ENCODE data around the gene BSG.
"Not testable (repeated sequence)": the region's sequence is repeated elsewhere in the genome, so short reads cannot be mapped to it uniquely, and the experiment has no call there.

The BSG gene

DNA sequence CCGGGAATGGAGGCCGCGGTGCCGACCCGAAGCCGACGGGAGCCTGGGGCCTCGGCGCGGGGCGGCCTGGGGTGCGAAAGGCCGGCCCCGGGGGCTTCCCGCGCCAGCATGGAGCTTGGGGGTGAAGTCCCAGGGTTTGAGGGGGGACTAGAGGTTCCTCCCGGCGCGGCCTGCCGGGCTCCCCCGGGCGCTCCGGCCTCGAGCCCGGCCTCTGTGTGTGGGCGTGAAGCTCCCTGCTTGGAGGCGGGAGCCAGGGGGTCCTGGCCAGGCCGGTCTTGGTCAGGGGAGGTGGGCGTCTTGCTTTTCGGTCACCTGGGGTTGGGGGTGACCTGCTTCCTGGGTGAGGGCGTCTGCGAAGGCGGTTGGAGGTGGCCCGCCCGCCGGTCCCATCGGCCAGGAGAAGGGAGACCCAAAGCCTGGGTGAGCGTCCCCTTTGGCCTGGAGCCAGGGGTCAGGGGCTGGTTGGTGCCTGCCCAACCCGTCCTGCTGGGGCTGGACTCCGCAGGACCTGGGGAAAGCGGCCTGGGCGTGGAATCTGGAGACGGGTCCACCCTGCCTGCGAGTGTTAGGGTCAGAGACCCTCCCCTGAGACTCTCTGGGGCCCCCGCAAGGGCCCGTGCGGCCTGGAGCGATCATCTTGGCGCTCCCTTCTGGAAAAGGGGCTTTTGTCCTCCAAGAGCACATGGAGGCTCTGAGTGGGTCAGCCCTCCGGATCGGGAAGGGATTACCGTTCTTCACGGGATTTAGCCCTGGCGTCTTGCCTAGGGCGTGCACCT lies 535 bp downstream of the BSG start:
- DNase-seq (ENCODE audit: low read depth), result no peak

GRCh38 chr19:573519-573825 lies 1.1 kb downstream of the BSG start:
- DNase-seq (ENCODE audit: low read depth), result no peak

- DNase-seq (ENCODE audit: low read depth), result no peak
Observed at GRCh38 chr19:574658-575526, 2.5 kb downstream of the BSG start.

DNA sequence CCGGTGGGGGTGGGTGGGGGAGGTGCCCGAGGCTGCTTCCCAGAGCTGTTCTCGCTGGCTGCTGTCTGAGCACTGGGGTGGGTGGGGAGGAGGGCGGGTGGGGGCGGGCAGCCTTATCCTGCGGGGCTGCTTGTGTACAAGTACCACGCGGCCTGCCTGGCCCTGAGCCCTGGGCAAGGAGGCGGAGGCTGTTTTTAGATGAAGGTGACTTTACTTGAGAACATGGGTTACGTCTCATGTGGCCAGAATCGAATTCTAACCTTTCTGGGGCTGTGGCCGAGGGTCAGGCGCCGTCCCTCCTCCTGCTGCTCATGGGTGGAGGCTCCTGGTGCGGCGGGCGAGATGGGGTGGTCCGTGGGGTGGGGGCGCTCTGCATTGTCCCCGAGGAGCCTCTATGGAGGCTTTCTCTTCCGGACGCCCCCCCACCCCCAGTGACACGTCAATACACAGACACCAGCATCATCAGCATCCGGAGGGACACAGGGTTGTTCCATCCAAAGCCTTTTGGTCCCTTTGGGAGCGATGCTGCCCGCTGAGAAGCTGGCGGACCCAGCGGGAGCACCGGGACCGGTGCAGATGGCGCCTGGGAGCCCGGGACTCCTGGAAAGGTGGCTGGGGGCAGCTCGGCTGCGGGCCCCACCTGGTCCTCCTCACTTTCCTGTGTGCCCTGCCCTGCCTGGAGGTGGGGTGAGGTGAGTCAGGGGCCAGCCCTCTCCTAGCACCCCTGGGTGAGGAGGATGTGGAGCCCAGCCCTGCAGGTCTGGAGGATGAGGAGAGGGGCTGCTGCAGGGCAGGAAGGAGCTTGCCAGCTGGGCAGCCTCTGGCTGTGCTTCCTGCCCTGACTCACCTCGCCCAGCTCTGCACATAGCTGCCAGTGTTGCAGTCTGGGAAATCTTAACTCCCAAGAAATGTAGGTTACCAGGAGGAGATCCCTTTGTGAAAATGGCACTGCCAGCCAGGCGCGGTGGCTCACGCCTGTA lies 3.4 kb downstream of the BSG start:
- DNase-seq (ENCODE audit: low read depth), result no peak

GRCh38 chr19:576768-577438 lies 4.5 kb downstream of the BSG start:
- no peak for DNase-seq (ENCODE audit: low read depth)

DNA sequence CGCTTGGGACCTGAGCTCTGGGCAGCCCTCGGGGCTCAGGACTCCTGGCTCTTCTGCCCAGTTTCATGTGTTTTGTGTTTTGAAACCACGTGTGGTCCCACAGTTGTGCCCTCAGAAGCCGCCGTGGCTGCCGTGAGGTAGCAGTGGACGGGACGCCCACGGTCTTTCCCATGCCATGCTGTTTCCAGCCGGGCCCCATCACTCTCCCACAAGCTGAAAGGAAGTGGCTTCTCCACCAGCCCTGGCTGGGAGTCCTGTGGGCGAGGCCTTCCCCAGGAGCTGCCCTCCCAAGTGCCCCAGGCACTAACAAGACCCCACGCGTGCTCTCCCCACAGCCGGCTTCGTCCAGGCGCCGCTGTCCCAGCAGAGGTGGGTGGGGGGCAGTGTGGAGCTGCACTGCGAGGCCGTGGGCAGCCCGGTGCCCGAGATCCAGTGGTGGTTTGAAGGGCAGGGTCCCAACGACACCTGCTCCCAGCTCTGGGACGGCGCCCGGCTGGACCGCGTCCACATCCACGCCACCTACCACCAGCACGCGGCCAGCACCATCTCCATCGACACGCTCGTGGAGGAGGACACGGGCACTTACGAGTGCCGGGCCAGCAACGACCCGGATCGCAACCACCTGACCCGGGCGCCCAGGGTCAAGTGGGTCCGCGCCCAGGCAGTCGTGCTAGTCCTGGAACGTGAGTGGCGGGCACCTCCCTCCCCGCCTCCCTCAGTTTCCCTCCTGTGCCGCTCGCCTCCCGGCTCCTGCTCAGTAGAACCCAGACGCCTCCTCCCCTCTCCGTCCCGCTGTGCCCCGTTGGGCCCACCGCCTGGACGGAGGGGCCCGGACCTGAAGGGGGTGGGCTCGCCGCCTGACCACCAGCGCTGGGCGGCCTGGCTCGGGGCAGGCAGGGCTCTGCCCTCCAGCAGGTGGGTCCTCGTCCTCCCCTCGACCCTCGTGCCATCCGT lies 5.3 kb downstream of the BSG start:
- DNase-seq (ENCODE audit: low read depth), result no peak

DNA sequence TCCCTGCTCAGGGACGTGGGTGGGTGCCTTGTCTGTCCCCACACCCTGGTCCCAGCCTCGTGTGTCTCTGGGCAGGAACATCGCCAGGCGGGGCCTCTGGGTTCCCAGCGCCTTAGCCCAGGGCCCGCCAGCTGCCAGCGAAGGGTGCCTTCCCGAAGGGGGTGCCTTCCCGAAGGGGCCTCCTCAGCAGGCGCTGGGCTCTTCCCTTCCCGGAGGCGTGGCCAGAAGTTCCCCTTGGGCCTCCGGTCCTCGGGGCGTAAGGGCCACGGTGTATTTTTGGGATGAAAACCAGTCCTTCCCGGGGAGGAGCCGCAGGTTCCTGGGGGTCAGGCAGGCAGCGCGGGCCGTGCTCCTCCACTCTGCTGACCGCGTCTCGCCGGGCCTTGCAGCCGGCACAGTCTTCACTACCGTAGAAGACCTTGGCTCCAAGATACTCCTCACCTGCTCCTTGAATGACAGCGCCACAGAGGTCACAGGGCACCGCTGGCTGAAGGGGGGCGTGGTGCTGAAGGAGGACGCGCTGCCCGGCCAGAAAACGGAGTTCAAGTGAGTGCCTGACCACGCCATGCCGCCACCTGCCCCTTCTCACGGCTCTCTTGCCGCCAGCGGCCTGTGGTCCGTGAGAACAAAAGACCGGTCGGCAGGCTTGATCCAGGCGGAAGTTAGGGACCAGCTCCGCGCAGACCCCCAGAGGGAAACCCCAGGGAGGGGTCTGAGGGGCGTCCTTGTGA lies 6.9 kb downstream of the BSG start:
- DNase-seq (ENCODE audit: low read depth), result no peak

GRCh38 chr19:579842-580155 lies 7.4 kb downstream of the BSG start:
- no peak for DNase-seq (ENCODE audit: low read depth)

DNA sequence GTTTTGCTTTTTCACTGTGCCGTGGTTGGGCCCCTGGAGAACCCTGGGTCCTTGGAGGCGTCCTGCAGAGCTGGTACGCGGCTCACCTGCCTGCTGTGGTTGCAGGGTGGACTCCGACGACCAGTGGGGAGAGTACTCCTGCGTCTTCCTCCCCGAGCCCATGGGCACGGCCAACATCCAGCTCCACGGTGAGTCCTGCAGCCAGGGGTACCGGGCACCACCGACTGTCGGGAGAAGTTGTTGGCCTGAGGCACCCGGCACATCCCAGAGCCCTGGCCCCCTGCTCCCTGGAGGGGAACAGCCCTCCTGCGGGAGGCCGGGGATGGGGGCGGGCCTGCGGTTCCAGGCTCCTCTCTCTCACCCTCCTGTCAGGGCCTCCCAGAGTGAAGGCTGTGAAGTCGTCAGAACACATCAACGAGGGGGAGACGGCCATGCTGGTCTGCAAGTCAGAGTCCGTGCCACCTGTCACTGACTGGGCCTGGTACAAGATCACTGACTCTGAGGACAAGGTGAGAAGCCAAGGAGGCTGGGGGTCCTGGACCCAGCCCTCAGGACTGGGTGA lies 8.0 kb downstream of the BSG start:
- no peak for DNase-seq (ENCODE audit: low read depth)

- DNase-seq (ENCODE audit: low read depth), result no peak
Observed at GRCh38 chr19:581399-582111, 9.2 kb downstream of the BSG start.

- no peak for DNase-seq (ENCODE audit: low read depth)
Observed at GRCh38 chr19:582497-583197, 10.3 kb downstream of the BSG start.

- no peak for DNase-seq (ENCODE audit: low read depth)
Observed at GRCh38 chr19:583198-583967, 11.0 kb downstream of the BSG start.

GRCh38 chr19:583968-584239 lies 11.5 kb downstream of the BSG start:
- no peak for DNase-seq (ENCODE audit: low read depth)

GRCh38 chr19:584240-585001 lies 12.0 kb downstream of the BSG start:
- DNase-seq (ENCODE audit: low read depth), result no peak

DNA sequence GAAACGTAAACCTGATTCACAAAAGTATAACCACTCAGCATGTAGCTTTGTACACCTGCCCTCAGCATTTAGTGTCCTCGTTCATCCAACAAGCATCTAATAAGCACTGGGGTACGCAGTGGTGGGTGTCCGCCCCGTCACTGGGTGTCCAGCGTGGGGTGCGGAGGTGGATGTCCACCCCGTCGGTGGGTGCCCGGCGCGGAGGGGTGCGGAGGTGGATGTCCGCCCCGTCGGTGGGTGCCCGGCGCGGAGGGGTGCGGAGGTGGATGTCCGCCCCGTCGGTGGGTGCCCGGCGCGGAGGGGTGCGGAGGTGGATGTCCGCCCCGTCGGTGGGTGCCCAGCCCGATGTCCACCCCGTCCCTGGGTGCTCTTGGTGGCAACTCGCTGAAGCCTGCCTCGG lies 12.8 kb downstream of the BSG start:
- not testable (repeated sequence) for DNase-seq (ENCODE audit: low read depth)

DNA sequence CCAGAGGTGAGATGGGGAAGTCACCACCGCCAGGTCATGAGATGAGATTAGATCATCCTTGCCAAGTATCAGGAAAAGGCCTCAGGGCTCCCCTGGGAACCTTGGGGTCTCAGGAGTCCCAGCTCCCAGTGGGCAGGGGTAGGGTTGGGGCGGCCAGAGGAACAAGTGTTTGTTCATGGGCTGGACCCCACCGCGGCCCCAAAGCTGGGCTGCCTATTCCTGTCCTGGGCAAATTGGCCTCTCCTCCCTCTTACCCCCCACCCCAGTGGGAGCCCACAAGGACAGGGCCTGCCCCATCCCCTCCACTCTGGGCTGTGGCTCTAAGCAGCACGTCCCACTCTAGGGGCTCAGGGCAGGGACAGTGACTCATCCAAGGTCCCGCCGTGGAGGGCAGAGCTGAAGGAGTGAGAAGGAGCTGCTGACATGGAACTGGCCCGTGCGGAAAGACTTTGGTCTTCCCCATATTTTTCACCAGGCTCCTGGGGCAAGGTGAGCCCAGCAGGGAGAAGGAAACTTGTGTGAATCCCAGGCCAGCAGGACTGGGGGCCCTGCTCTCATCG lies 13.2 kb downstream of the BSG start:
- DNase-seq (ENCODE audit: low read depth), result no peak
